H1 (cell line): ENCODE results near the gene L3MBTL4. TPM values are rescaled to one million over a fixed set of nuclear protein-coding genes. Genes with fewer than 3 reads are reported as not detected.

Source experiments
- CTCF ChIA-PET: fragments of 300-600 bp; sonication (Branson Sonifier 250); formaldehyde crosslinking; loops from one replicate; lab custom pipeline; 2021; ENCODE audit not compliant: partially characterized antibody; lab: Charles Lee
- POLR2A ChIA-PET: fragments of 300-600 bp; sonication (Branson Sonifier 250); formaldehyde crosslinking; loops from one replicate; lab custom pipeline; 2021; ENCODE audit warnings: inconsistent platforms; ENCODE audit not compliant: partially characterized antibody; lab: Charles Lee
- DNase-seq, 2 experiments: peaks; one replicate each; pipeline versions ENCODE4 v3.0.0 to v3.0.0-alpha.2; 2010 to 2022; ENCODE audit warnings: low spot score in 2 of 2, low read depth in 1 of 2, mixed read lengths in 1 of 2
- FAIRE-seq: peaks from 2 replicates; lab custom pipeline; 2011; peaks lifted over from hg19 to GRCh38; lab: Jason Lieb, UNC
- H2AFZ ChIP-seq: 2 replicates; pipeline ENCODE4 v1.8.1; 2012; ENCODE audit warnings: low read length, inconsistent platforms
- H2AK5ac ChIP-seq: 2 replicates; pipeline ENCODE4 v1.6.1; 2013; ENCODE audit warnings: low read depth, low read length
- H2BK120ac ChIP-seq: replicated peaks from 2 replicates; pipeline ENCODE3; 2013; ENCODE audit warnings: low read depth, low read length, inconsistent platforms
- H2BK12ac ChIP-seq: 2 replicates; pipeline ENCODE4 v1.6.1; 2013; ENCODE audit warnings: low read depth, low read length
- H2BK15ac ChIP-seq: 2 replicates; pipeline ENCODE4 v1.6.1; 2013; ENCODE audit warnings: low read length
- H2BK20ac ChIP-seq: 2 replicates; pipeline ENCODE4 v1.6.1; 2013; ENCODE audit warnings: low read length
- H2BK5ac ChIP-seq: 2 replicates; pipeline ENCODE4 v1.6.1; 2013; ENCODE audit warnings: low read depth, low read length
- H3K14ac ChIP-seq: 2 replicates; pipeline ENCODE4 v1.6.1; 2013; ENCODE audit warnings: inconsistent platforms; ENCODE audit not compliant: insufficient read length
- H3K18ac ChIP-seq: 2 replicates; pipeline ENCODE4 v1.6.1; 2013; ENCODE audit warnings: low read length; ENCODE audit errors: extremely low read depth
- H3K23ac ChIP-seq: 2 replicates; pipeline ENCODE4 v1.6.1; 2013; ENCODE audit warnings: inconsistent platforms; ENCODE audit not compliant: insufficient read length
- H3K23me2 ChIP-seq: 2 replicates; pipeline ENCODE4 v1.6.1; 2013; ENCODE audit warnings: low read depth, low read length
- H3K27ac ChIP-seq: 2 replicates; pipeline ENCODE4 v1.6.1; 2011; ENCODE audit warnings: low read depth, low read length, inconsistent platforms
- H3K27me3 ChIP-seq, 4 experiments: replicated peaks in 1 of 4; 1 replicate in 1 of 4; 2 replicates in 3 of 4; pipeline versions ENCODE4 v1.6.1 to v1.8.1; 2011 to 2013; ENCODE audit warnings: low read length in 3 of 4, mild to moderate bottlenecking in 3 of 4, inconsistent platforms in 2 of 4, mixed read lengths in 2 of 4, moderate library complexity in 1 of 4; ENCODE audit not compliant: control insufficient read depth in 3 of 4, insufficient read depth in 3 of 4; ENCODE audit errors: extremely low read depth in 1 of 4
- H3K36me3 ChIP-seq, 4 experiments: 2 replicates each; pipeline versions ENCODE4 v1.6.1 to v1.8.1; 2011 to 2013; ENCODE audit warnings: mild to moderate bottlenecking in 4 of 4, low read length in 3 of 4, moderate library complexity in 2 of 4, control low read depth in 1 of 4, inconsistent platforms in 1 of 4; ENCODE audit not compliant: insufficient read depth in 4 of 4, control insufficient read depth in 2 of 4
- H3K4ac ChIP-seq: replicated peaks from 2 replicates; pipeline ENCODE3; 2013; ENCODE audit warnings: low read length, low read depth, mixed read lengths, inconsistent platforms; ENCODE audit not compliant: insufficient read length
- H3K4me1 ChIP-seq, 4 experiments: replicated peaks in 1 of 4; 1 replicate in 1 of 4; 2 replicates in 3 of 4; pipeline versions ENCODE4 v1.6.1 to v1.8.1; 2011 to 2013; ENCODE audit warnings: low read length in 3 of 4, inconsistent platforms in 2 of 4, mixed read lengths in 1 of 4; ENCODE audit not compliant: insufficient read depth in 4 of 4, control insufficient read depth in 3 of 4
- H3K4me2 ChIP-seq, 2 experiments: 2 replicates each; pipeline versions ENCODE4 v1.6.1 to v1.8.1; 2011 to 2013; ENCODE audit warnings: low read depth in 2 of 2, low read length in 2 of 2, control low read depth in 1 of 2, inconsistent platforms in 1 of 2, mild to moderate bottlenecking in 1 of 2; ENCODE audit not compliant: insufficient read depth in 1 of 2
- H3K4me3 ChIP-seq, 4 experiments: fragments of 200-600, 300-600 bp in 1 of 4; sonication (generic), shearing (Covaris generic), sonication (Bioruptor Twin) in 1 of 4; 2 replicates each; pipeline versions ENCODE4 v1.5.1 to v1.8.1; 2011 to 2016; ENCODE audit warnings: low read length in 4 of 4, low read depth in 3 of 4, control low read depth in 2 of 4, inconsistent platforms in 2 of 4, mild to moderate bottlenecking in 2 of 4, mixed read lengths in 1 of 4, moderate library complexity in 1 of 4; ENCODE audit not compliant: insufficient read depth in 2 of 4; ENCODE audit errors: extremely low read depth in 1 of 4
- H3K56ac ChIP-seq: replicated peaks from 2 replicates; pipeline ENCODE3; 2013; ENCODE audit warnings: low read depth, mild to moderate bottlenecking, mixed read lengths, low read length, inconsistent platforms; ENCODE audit not compliant: insufficient read length
- H3K79me1 ChIP-seq: 2 replicates; pipeline ENCODE4 v1.6.1; 2013; ENCODE audit warnings: low read depth, low read length, control low read depth
- H3K79me2 ChIP-seq, 2 experiments: 2 replicates each; pipeline versions ENCODE4 v1.6.1 to v1.8.1; 2012 to 2013; ENCODE audit warnings: low read length in 2 of 2, mild to moderate bottlenecking in 2 of 2, inconsistent platforms in 1 of 2; ENCODE audit not compliant: insufficient read depth in 2 of 2, control insufficient read depth in 1 of 2
- H3K9ac ChIP-seq, 4 experiments: replicated peaks in 1 of 4; 1 replicate in 1 of 4; 2 replicates in 3 of 4; pipeline versions ENCODE4 v1.6.1 to v1.8.1; 2011 to 2013; ENCODE audit warnings: low read depth in 3 of 4, low read length in 3 of 4, control low read depth in 2 of 4, mild to moderate bottlenecking in 2 of 4, moderate library complexity in 2 of 4, inconsistent platforms in 1 of 4; ENCODE audit errors: extremely low read depth in 1 of 4
- H3K9me3 ChIP-seq, 2 experiments: 2 replicates each; pipeline versions ENCODE4 v1.6.1 to v1.8.1; 2012 to 2013; ENCODE audit warnings: mild to moderate bottlenecking in 2 of 2, moderate library complexity in 2 of 2, control low read depth in 1 of 2, inconsistent platforms in 1 of 2, low read depth in 1 of 2, low read length in 1 of 2, mixed read lengths in 1 of 2; ENCODE audit not compliant: insufficient read depth in 2 of 2
- H4K20me1 ChIP-seq, 2 experiments: replicated peaks in 1 of 2; 2 replicates each; pipeline versions ENCODE3 to v1.8.1; 2011 to 2013; ENCODE audit warnings: inconsistent platforms in 2 of 2, low read length in 2 of 2, mild to moderate bottlenecking in 1 of 2; ENCODE audit not compliant: insufficient read depth in 2 of 2, control insufficient read depth in 1 of 2
- H4K5ac ChIP-seq: 2 replicates; pipeline ENCODE4 v1.6.1; 2013; ENCODE audit warnings: low read length, low read depth, mixed read lengths, inconsistent platforms; ENCODE audit not compliant: insufficient read length
- H4K8ac ChIP-seq: 2 replicates; pipeline ENCODE4 v1.8.0; 2013; ENCODE audit warnings: mild to moderate bottlenecking, moderate library complexity, low read length, inconsistent platforms; ENCODE audit not compliant: insufficient read depth; ENCODE audit errors: extremely low read depth
- H4K91ac ChIP-seq: replicated peaks from 2 replicates; pipeline ENCODE3; 2013; ENCODE audit warnings: low read length, mixed read lengths, inconsistent platforms; ENCODE audit not compliant: insufficient read length
- BRCA1 ChIP-seq: IDR thresholded peaks from 2 replicates; pipeline ENCODE4 v1.6.1; 2012; ENCODE audit warnings: low read depth, low read length, improper control_type of control experiment
- CBX5 ChIP-seq: fragments of 300-800, 300-1000 bp; sonication (generic); IDR thresholded peaks from 2 replicates; pipeline ENCODE4 v1.7.1; 2016; ENCODE audit warnings: antibody characterized with exemption, low read length, low read depth
- CHD1 ChIP-seq: IDR thresholded peaks from 2 replicates; pipeline ENCODE4 v1.6.1; 2012; ENCODE audit warnings: low read depth, low read length, improper control_type of control experiment
- EGR1 ChIP-seq: IDR thresholded peaks from 2 replicates; pipeline ENCODE4 v1.6.1; 2011; ENCODE audit warnings: low read depth, low read length, borderline replicate concordance
- FOSL1 ChIP-seq: IDR thresholded peaks from 2 replicates; pipeline ENCODE4 v1.6.1; 2011; ENCODE audit warnings: mild to moderate bottlenecking, low read depth, low read length, moderate library complexity; ENCODE audit not compliant: insufficient read depth
- JUND ChIP-seq: IDR thresholded peaks from 2 replicates; pipeline ENCODE4 v1.6.1; 2011; ENCODE audit warnings: mild to moderate bottlenecking, improper control_type of control experiment, low read length
- PHF8 ChIP-seq: fragments of 200-600 bp; sonication (generic); conservative IDR thresholded peaks from 2 replicates; pipeline ENCODE4 v1.7.1; 2012; ENCODE audit warnings: low read depth, mild to moderate bottlenecking, inconsistent platforms, low read length, moderate library complexity
- POLR2AphosphoS5 ChIP-seq: IDR thresholded peaks from 2 replicates; pipeline ENCODE4 v1.6.1; 2011; ENCODE audit warnings: low read depth, low read length
- POU5F1 ChIP-seq: IDR thresholded peaks from 2 replicates; pipeline ENCODE4 v1.6.1; 2011; ENCODE audit warnings: low read depth, mild to moderate bottlenecking, low read length, moderate library complexity
- RNF2 ChIP-seq: fragments of 200-900, 300-1000 bp; sonication (generic); IDR thresholded peaks from 2 replicates; pipeline ENCODE4 v1.7.1; 2016; ENCODE audit warnings: borderline replicate concordance, low read depth, mild to moderate bottlenecking, antibody characterized with exemption, low read length; ENCODE audit not compliant: poor library complexity, severe bottlenecking; ENCODE audit errors: missing control alignments
- SIN3A ChIP-seq, 2 experiments: IDR thresholded peaks in 1 of 2; conservative IDR thresholded peaks in 1 of 2; 2 replicates each; pipeline ENCODE4 v1.6.1; 2011 to 2012; ENCODE audit warnings: low read length in 2 of 2, improper control_type of control experiment in 1 of 2, low read depth in 1 of 2, mild to moderate bottlenecking in 1 of 2
- WGBS, 2 experiments: shearing (Covaris generic) in 1 of 2; methylation state at CpG; one replicate each; pipeline versions ENCODE4 v1.1.6 to v1.1.7; 2013 to 2015; ENCODE audit warnings: low lambda C conversion rate in 2 of 2, mixed read lengths in 2 of 2, inconsistent platforms in 1 of 2, low coverage in 1 of 2, missing lambda C conversion rate in 1 of 2; ENCODE audit not compliant: insufficient replicate concordance in 2 of 2, insufficient coverage in 1 of 2, insufficient read length in 1 of 2; ENCODE audit errors: extremely low coverage in 1 of 2, missing lambda C conversion rate in 1 of 2; 5-methylcytosine and 5-hydroxymethylcytosine counted together
- polyA plus RNA-seq, 7 experiments: library from polyadenylated mRNA; depleted of rRNA in 3 of 7; stranded (reverse) in 5 of 7; unstranded in 2 of 7; fragments of >200 nt in 5 of 7; fragments of 200-250 nt in 2 of 7; gene quantifications; 1 replicate in 5 of 7; 2 replicates in 1 of 7; 4 replicates in 1 of 7; pipeline versions ENCODE4 v1.2.1 to v1.2.3, GENCODE V29; 2011 to 2013; ENCODE audit warnings: missing spikeins in 2 of 7, mixed read lengths in 2 of 7
- total RNA-seq: library from RNA; stranded (reverse); fragmentation: NEBNext Ultra II Directional; extraction: Animal tissue kit (Norgen Biotek cat#: 25700); gene quantifications from 2 replicates; pipeline ENCODE4 v1.2.1, GENCODE V29; 2021

The L3MBTL4 gene
- total and polyA plus RNA-seq, 2 of the 8 experiments (the other 6 are each of a cell fraction or from before 2014, with no cell fraction given): 1.0 to 2.1 TPM

- no peak overlapping the region for H4K91ac ChIP-seq
- H3K4me2 ChIP-seq: no peak overlapping the region
- H3K18ac ChIP-seq: no peak overlapping the region
- FAIRE-seq: no peak
- H3K36me3 ChIP-seq: no peaks in the 10 kb centered on the region
- no peaks in the 10 kb centered on the region for H3K27me3 ChIP-seq
- H3K9me3 ChIP-seq: no peaks in the 10 kb centered on the region
- no peak overlapping the region for H3K27ac ChIP-seq
- H3K9ac ChIP-seq: no peak overlapping the region
- H2AFZ ChIP-seq: no peak overlapping the region
- H3K4me3 ChIP-seq: no peak overlapping the region
- no peaks in the 10 kb centered on the region for H4K20me1 ChIP-seq
- no peak overlapping the region for H2BK5ac ChIP-seq
- ChIA-PET POLR2A (no interaction called here), CTCF (interaction anchor here (0.9 kb wide), 1 partner anchor 60 kb away, joined by 3 read pairs; no protein-coding TSS in a partner anchor)
- H3K23ac ChIP-seq: no peak overlapping the region
- no peak overlapping the region for H3K4ac ChIP-seq
- H3K79me2 ChIP-seq: no peaks in the 10 kb centered on the region
- no peak overlapping the region for H4K5ac ChIP-seq
- H3K79me1 ChIP-seq: no peaks in the 10 kb centered on the region
- no peak overlapping the region for H2BK120ac ChIP-seq
- no peak overlapping the region for H2BK20ac ChIP-seq
- no peak overlapping the region for H4K8ac ChIP-seq
- H3K56ac ChIP-seq: no peak overlapping the region
- WGBS, 2 experiments: 80% methylated on average over 2 of the region's 2 CpGs; no CpG with 5 or more reads in 1 of the 2 experiments
- H2BK12ac ChIP-seq: no peak overlapping the region
- H2BK15ac ChIP-seq: no peak overlapping the region
- no peaks in the 10 kb centered on the region for H3K23me2 ChIP-seq
- no peak overlapping the region for H2AK5ac ChIP-seq
- H3K14ac ChIP-seq: no peak overlapping the region
- no peak for DNase-seq
- H3K4me1 ChIP-seq: no peaks in the 10 kb centered on the region
- no peak for TF ChIP-seq POLR2AphosphoS5
- TF ChIP-seq RNF2: no peak
- no peak for TF ChIP-seq BRCA1
- no peak for TF ChIP-seq SIN3A (conservative IDR thresholded peaks at IDR 0.05 in 1 of 2, IDR thresholded peaks at IDR 0.05 in 1 of 2; ENCODE audit: low read depth in 1 of 2, low read length in 2 of 2)
- TF ChIP-seq EGR1: no peak
- no peak for TF ChIP-seq POU5F1
- no peak for TF ChIP-seq CHD1
- no peak for TF ChIP-seq FOSL1
- no peak for TF ChIP-seq CBX5
- no peak for TF ChIP-seq JUND
- no peak for TF ChIP-seq PHF8
Observed at GRCh38 chr18:6079406-6079805, 335.3 kb downstream of the L3MBTL4 start.
